NCI-H526 treated with DMSO at 0.1 percent for 48 hours (cell line): ENCODE data around the gene GPR107.
A peak's percentile ranks its signal among the peaks of the same experiment; 100 is the strongest.

ENCODE experiments used
- DNase-seq: peaks from one replicate; lab custom pipeline; 2025; lab: John Stamatoyannopoulos, UW

GPR107 gene

GRCh38 chr9:130110166-130110565 is 56.5 kb downstream of the GPR107 start:
- no peak for DNase-seq

- no peak for DNase-seq
Measured at GRCh38 chr9:130110596-130111021, 56.9 kb downstream of the GPR107 start.

- DNase-seq = peak; percentile 66
Measured at GRCh38 chr9:130111786-130112537, 58.3 kb downstream of the GPR107 start.

- DNase-seq = no peak
Measured at GRCh38 chr9:130112538-130113151, 58.9 kb downstream of the GPR107 start.

GRCh38 chr9:130114741-130115140 is 61.0 kb downstream of the GPR107 start:
- DNase-seq = no peak

GRCh38 chr9:130116346-130116745 is 62.6 kb downstream of the GPR107 start:
- no peak for DNase-seq

- no peak for DNase-seq
Measured at GRCh38 chr9:130117376-130117775, 63.7 kb downstream of the GPR107 start.

- DNase-seq = no peak
Measured at GRCh38 chr9:130117816-130118632, 64.3 kb downstream of the GPR107 start.

- DNase-seq = no peak
Measured at GRCh38 chr9:130118841-130119518, 65.3 kb downstream of the GPR107 start.

GRCh38 chr9:130119519-130120298 is 66.0 kb downstream of the GPR107 start:
- DNase-seq = no peak

GRCh38 chr9:130120299-130120587 is 66.5 kb downstream of the GPR107 start:
- no peak for DNase-seq

- DNase-seq = no peak
Measured at GRCh38 chr9:130120832-130121231, 67.1 kb downstream of the GPR107 start.

GRCh38 chr9:130122456-130122855 is 68.8 kb downstream of the GPR107 start:
- no peak for DNase-seq

- DNase-seq = no peak
Measured at GRCh38 chr9:130124085-130124860, 70.6 kb downstream of the GPR107 start.

GRCh38 chr9:130126721-130127433 is 73.2 kb downstream of the GPR107 start:
- DNase-seq = no peak

- no peak for DNase-seq
Measured at GRCh38 chr9:130128251-130128650, 74.5 kb downstream of the GPR107 start.

- DNase-seq = no peak
Measured at GRCh38 chr9:130128733-130129431, 75.2 kb downstream of the GPR107 start.

GRCh38 chr9:130129432-130130061 is 75.8 kb downstream of the GPR107 start:
- no peak for DNase-seq

- DNase-seq = no peak
Measured at GRCh38 chr9:130132746-130133145, 79.0 kb downstream of the GPR107 start.
